ENCODE results near the gene ATOH8. TPM values are rescaled to one million over a fixed set of nuclear protein-coding genes. Genes with fewer than 3 reads are reported as not detected.

Gene ATOH8
- total RNA-seq, 1 experiment from 2014 or later = 0.20 TPM

DNA sequence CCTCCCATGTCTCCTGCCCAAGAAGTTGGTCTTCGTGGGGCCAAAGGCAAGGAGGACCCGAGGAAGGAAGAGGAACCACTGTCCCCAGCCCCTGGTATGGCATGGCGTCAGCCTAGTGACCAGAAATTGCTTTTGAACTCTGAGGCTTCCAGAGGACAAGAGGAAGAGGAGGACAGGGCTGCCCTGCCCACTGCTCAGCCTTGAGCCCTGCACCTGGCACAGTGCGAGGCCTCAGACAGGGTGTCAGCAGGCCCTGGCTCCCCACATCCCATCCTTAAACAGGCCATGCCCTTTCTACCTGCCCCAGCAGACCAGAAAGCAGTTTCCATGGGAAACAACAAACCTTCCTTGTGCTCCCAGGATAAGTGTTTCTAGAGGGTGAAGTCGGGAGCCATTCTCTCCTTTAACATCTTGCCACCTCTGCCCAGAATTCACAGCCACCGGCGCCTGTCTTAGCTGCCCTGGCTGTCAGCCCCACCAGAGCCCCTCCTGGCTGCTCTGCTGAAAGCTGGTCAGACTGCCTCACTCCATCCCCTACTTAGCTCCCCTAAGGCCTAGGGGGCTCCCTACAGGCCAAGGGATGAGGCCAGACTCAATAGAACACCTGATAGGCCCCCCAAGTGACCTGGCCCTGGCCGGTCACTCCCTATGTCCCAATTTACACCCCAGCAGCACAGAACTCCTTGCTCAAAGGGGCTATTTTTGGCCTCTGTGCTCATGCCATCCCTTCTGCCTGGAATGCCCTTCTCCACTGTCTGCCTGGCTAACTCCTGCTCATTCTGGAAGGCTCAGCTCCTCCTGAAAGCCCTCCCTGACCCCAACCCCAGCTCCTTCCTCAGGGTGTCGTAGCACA lies 20.6 kb downstream of the ATOH8 start:
- Histone ChIP-seq H2AFZ (ENCODE audit: low read length) (no peak overlapping the region), H3K56ac (ENCODE audit: insufficient read length, low read depth, low read length) (no peak overlapping the region), H3K79me1 (ENCODE audit: insufficient read depth, low read depth, low read length, poor library complexity, severe bottlenecking) (no peaks in the 10 kb centered on the region), H3T11ph (ENCODE audit: low read length) (no peak overlapping the region), H3K27me3 (ENCODE audit: insufficient read depth, low read length) (peaks cover 2% of the 10 kb centered on the region; the same call in 1 of the 2 replicates), H3K4ac (ENCODE audit: low read depth, low read length) (no peak overlapping the region), H2BK12ac (ENCODE audit: insufficient read length, low read depth, low read length) (no peak overlapping the region), H3K4me1 (ENCODE audit: insufficient read depth, low read length) (peaks cover 5% of the 10 kb centered on the region; the same call in 1 of the 2 replicates), H3K18ac (ENCODE audit: insufficient read length, low read depth, low read length) (no peak overlapping the region), H4K20me1 (ENCODE audit: control insufficient read depth, insufficient read depth, insufficient read length) (no peaks in the 10 kb centered on the region), H2BK5ac (ENCODE audit: insufficient read length, low read length) (no peak overlapping the region), H3K23me2 (ENCODE audit: insufficient read length, low read depth, low read length, poor library complexity, severe bottlenecking) (no peaks in the 10 kb centered on the region), H2AK5ac (ENCODE audit: insufficient read length, low read length) (no peak overlapping the region), H3K9me3 (ENCODE audit: control insufficient read depth, low read depth, low read length) (no peaks in the 10 kb centered on the region), H3K4me2 (ENCODE audit: insufficient read depth, insufficient read length, low read length) (no peak overlapping the region), H3K9ac (ENCODE audit: extremely low read depth, insufficient read length, low read length) (no peak overlapping the region), H2BK20ac (ENCODE audit: low read depth, low read length, poor library complexity, severe bottlenecking) (no peak overlapping the region), H2BK15ac (ENCODE audit: low read depth, low read length) (no peak overlapping the region), H4K5ac (ENCODE audit: insufficient read length, low read depth, low read length) (no peak overlapping the region), H4K91ac (ENCODE audit: insufficient read length, low read depth, low read length) (no peak overlapping the region), H3K23ac (ENCODE audit: insufficient read length, low read depth, low read length) (no peak overlapping the region), H3K79me2 (ENCODE audit: insufficient read depth, low read length) (no peaks in the 10 kb centered on the region), H2BK120ac (ENCODE audit: low read depth, low read length, poor library complexity, severe bottlenecking) (no peak overlapping the region), H3K14ac (ENCODE audit: insufficient read depth, low read length) (no peak overlapping the region), H3K27ac (ENCODE audit: insufficient read length, low read depth, low read length) (no peak overlapping the region), H4K8ac (replicated peaks; ENCODE audit: insufficient read length, low read depth, low read length) (no peak overlapping the region)
- Mint-ChIP-seq H3K27me3 (ENCODE audit: low read depth) (peaks cover 15% of the 10 kb centered on the region), H3K27ac (peak overlapping the region in 1 of 3 experiments; percentile 40; a peak in 1 of 7 replicates), H3K36me3 (ENCODE audit: insufficient read depth in 1 of 3, low read depth in 3 of 3) (no peaks in the 10 kb centered on the region), H3K9me3 (no peaks in the 10 kb centered on the region), H3K4me1 (peaks cover 19 to 51% of the 10 kb centered on the region in 2 experiments), H3K4me3 (no peak overlapping the region)
- TF ChIP-seq, protein P1, sequence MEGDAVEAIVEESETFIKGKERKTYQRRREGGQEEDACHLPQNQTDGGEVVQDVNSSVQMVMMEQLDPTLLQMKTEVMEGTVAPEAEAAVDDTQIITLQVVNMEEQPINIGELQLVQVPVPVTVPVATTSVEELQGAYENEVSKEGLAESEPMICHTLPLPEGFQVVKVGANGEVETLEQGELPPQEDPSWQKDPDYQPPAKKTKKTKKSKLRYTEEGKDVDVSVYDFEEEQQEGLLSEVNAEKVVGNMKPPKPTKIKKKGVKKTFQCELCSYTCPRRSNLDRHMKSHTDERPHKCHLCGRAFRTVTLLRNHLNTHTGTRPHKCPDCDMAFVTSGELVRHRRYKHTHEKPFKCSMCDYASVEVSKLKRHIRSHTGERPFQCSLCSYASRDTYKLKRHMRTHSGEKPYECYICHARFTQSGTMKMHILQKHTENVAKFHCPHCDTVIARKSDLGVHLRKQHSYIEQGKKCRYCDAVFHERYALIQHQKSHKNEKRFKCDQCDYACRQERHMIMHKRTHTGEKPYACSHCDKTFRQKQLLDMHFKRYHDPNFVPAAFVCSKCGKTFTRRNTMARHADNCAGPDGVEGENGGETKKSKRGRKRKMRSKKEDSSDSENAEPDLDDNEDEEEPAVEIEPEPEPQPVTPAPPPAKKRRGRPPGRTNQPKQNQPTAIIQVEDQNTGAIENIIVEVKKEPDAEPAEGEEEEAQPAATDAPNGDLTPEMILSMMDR (conservative IDR thresholded peaks at IDR 0.05) = no peak
- no peak for DNase-seq
- no CpG with 5 or more reads among the region's 9 CpGs for WGBS (ENCODE audit: extremely low coverage, insufficient read length, low lambda C conversion rate)
